GM04503 (cell line): ENCODE results near the gene KLF13.

Experiments used
- DNase-seq: peaks from one replicate; pipeline ENCODE4 v3.0.0-alpha.2; 2012; ENCODE audit warnings: low read depth

The KLF13 gene

DNA sequence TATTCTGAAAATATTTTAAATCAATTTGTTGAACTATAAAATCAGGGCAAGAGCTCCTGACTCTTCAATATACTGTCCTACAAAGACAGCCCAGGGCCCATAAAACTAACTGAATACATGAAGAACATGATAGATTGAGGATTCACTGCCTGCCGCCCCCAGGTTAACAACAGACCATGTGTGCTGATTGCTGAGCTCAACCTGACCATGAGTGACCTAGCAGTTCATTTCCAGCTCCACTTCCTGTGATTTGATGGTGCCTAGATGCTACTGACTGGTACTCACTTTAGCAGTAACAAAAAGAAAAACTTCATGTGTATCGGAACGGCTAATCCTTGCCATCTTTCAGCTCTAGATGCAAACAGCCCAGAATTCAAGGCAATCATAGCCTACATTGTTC, 9.6 kb upstream of the KLF13 start:
- no peak for DNase-seq

- DNase-seq, result no peak
Observed at GRCh38 chr15:31317421-31318327, 9.0 kb upstream of the KLF13 start.

DNA sequence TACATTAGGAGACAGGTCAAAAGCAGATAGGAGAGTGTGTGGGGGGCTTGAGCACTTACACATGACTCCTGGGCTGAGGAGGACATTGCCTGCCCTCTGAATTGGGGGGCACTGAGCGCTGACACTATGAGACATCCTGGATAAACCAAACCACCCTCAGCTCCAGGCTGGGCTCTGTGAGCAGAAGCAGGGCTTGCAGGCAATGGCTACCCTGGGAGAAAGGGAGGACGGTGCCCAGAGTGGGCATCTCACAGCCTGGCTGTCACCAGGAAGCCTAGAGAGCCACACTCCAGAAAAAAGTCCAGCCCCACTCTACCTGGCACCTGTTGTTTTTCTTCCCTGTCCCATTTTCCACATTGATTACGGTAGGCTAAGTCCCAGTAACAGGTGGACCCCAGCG, 8.2 kb upstream of the KLF13 start:
- no peak for DNase-seq

GRCh38 chr15:31320022-31320421, 6.6 kb upstream of the KLF13 start:
- DNase-seq, result no peak

DNA sequence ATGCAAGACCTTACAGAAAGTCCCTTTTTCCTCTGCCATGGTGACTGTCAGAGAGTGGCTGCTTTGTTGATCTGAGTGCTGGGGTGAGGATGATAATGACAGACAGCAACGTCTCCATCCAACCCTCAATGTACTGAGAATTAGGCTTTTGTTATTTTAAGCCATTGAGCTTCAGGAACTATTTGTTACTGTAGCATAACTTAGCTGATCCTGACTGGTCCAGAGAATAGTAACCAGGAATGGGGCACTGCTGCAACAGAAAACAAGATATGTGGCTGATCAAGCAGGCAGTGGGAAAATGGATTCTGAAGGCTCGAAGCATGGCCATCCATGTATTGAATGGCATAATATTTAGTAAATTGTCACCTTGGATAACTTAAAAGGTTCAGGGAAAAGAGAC, 5.2 kb upstream of the KLF13 start:
- DNase-seq, result no peak

- DNase-seq, result no peak
Observed at GRCh38 chr15:31322504-31322903, 4.1 kb upstream of the KLF13 start.

- no peak for DNase-seq
Observed at GRCh38 chr15:31323627-31324026, 3.0 kb upstream of the KLF13 start.

- no peak for DNase-seq
Observed at GRCh38 chr15:31324186-31324585, 2.4 kb upstream of the KLF13 start.

DNA sequence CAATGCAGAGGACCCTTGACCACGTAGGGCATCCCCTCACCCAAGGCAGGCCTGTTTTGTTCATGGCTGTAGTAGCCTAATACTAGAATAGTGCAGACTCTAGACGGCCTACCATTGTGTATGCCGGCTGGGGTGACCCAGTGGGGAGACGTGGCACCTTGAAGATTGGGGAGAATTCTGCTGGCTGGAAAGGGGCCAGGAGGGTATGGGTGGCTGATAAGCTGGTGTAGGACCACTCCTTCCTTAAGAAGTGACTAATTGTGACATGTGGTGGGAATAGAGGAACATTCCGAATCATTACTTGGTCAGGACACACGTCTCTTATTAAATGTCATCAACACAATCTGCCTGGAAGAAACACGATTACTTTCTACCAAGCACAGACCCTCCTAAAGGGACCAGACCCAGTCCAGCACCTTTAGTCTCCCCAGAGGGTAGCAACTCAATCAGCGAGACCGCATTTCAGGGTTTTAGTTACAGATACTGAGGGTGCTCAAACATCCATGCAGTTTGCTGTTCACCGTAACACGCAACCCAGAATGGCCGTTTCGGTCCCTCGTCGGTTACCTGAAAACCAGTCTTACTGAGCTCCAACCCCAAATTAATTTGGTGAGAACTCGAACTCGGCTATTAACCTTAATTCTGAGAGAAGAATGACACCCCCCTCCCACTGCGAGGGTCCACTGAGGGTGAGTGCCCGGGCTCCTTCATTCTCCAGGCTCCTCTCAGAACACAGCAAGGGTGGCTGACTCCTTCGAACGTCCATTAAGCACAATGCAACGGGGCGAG, 1.6 kb upstream of the KLF13 start:
- no peak for DNase-seq

DNA sequence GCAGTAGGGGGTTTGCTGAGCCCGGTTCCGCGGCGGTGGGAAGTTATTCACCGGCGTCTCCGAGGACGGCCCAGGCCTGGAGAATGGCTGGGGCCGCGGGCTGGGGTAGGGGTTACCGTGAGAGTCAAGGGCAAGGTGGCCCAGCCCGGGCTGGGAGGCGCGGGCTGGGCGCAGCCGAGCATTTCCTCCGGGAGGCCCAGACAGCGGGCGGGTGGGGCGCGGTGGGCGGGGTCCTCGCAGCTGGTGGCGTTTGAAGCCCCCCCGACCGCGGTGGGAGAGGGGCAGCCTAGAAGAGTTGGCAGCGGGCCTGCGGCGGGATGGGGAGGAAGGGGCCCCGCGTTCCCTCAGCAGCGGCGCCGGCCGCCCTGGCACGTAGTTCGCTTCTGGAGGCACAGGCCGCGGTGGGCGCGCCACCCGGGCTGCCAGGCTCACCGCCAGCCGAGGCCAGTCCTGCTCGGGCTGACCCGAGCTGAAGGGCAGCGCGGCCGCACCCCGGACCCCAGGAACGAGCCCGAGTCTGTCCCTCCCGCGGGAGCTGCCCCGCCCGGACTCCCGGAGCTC, 960 bp upstream of the KLF13 start:
- DNase-seq, result no peak

DNA sequence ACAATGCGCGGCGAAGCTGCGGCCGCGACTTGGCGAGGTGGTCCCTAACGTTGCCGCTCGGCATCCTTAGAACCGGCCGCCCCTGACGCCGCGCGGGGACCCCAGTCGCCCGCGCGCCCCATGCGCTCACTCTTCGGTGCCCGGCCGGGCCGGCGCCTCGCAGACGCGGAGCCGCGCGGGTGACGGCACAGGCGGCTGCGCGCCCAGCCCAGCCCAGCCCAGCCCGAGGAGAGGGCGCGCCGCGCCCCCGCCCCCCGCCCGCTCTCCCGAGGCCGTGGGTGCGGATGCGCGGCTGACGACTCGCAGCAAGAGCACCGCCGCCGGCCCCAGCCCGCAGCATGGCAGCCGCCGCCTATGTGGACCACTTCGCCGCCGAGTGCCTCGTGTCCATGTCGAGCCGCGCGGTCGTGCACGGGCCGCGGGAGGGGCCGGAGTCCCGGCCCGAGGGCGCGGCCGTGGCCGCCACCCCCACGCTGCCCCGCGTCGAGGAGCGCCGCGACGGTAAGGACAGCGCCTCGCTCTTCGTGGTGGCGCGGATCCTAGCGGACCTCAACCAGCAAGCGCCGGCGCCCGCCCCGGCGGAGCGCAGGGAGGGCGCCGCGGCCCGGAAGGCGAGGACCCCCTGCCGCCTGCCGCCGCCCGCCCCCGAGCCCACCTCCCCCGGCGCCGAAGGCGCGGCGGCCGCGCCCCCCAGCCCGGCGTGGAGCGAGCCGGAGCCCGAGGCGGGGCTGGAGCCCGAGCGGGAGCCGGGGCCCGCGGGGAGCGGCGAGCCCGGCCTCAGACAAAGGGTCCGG, 437 bp downstream of the KLF13 start:
- DNase-seq, result no peak

DNA sequence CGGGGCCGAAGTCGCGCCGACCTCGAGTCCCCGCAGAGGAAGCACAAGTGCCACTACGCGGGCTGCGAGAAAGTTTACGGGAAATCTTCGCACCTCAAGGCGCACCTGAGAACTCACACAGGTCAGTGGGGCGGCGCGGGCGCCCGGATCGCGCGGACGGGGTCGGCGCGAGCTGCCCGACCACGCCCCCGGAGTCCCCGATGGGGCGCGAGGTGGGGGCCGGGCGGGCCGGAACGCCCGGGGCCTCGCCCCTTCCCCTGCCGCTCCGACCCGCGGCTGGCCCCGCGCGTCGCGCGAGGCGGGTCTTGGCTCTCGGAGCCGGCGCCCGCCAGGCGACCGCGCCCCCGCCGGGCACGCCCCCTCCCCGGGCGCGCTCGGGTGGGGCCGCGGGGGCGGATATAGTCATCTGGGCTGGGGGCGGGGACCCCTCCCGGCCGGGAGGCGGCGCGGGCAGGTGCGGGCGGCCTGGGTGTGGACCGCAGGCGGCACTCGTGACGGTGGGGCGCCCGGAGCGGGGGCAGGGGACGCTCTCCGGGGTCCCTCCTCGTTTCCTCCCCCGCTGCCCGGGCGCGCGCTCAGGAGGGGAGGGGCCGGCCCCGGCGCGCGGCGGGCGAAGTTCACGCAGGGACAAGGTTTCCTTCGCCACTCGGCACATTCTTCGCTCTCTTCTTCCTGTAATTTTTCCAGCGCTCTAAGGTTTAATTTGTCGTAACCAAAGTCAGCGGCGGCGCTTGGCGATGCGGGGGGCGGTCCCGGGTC, 1.2 kb downstream of the KLF13 start:
- no peak for DNase-seq

DNA sequence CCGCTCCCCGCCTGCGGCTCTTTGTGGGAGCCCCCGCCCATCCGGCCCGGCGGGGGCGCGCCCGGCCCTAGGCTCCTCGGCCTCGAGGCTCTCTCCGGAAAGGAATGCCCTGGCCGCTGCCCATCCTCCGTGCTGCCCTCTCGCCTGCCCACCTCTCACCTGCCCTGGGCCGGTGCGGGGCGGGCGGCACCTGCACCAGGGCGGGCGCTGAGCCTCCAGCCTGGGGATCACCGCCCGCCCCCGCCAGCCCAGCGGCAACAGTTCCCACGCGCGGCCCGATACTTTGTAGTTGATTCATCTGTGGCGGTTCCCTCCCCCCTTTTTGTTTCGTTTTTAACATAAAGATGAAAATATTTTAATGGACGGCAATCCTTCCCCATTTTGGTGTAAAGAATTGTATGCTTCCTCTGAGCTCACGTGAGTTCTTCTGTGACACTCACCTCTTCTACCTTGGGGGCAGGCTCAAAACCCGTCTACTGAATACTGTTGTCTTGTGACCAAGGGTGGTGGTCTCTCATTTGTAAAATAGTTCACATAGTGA, 1.9 kb downstream of the KLF13 start:
- no peak for DNase-seq

DNA sequence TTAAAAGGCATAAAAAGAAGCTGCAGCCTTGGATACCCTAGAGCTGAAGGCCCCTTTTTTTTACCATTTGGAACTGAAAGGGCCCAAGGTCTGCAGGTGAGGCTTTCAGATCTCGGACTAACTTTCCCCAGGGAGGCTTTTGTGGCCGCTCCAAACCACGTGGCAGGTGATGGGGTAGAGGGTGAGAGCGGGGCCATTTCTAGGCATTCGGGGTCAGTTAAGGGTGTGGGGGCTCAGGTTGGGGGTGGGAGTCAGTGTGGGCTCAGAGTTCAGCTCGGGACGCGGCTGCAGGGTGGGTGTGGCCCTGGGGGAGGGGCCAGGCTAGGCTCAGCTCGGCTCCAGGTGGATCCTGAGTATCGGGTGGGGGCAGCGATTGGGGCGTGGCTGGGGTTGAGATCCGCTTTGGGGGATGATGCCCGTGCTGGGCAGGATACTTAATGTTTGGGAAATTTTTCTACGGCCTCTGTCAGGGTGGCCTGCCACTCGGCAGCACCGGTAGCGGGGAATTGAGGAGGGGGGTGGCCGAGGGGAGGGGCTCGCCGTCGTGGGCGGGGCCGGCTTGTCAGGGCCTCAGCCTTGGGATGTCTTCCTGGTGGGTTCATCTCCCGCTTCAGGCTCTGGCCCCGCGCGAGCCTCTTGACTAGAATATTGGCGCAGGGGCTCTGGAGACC, 2.5 kb downstream of the KLF13 start:
- no peak for DNase-seq

- DNase-seq, result no peak
Observed at GRCh38 chr15:31329640-31330010, 3.0 kb downstream of the KLF13 start.

DNA sequence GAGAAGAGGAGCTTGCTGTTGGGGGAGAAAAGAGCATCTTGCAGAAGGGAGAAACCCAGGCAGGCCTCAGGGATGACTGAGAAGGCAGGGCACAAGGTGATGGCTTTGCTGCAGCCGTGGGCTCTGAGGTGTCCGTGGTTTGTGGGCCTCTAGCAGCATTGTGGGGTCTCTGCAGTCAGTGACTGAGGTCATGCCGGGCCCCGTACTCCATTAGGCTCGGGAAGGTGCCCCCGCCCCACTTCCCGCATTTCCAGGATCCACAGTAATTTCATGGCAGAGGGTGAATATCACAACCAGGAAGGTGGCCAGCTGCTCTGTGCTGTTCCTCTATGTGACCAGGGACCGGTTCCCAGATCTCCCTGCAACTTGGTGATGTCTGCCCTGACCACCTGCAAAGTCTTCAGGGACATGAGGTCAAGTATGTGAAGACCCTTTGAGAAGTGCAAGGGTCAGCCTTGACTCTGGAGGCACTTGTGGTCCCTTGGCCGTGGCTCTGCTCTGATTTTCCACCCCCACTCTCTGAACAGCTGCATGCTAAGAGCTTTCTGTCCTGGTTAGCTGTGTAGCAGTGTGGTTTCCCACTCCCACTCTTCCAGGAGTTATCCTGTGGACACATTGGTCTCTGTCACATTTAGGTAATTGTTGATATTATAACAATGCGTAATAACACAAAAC, 3.6 kb downstream of the KLF13 start:
- no peak for DNase-seq

DNA sequence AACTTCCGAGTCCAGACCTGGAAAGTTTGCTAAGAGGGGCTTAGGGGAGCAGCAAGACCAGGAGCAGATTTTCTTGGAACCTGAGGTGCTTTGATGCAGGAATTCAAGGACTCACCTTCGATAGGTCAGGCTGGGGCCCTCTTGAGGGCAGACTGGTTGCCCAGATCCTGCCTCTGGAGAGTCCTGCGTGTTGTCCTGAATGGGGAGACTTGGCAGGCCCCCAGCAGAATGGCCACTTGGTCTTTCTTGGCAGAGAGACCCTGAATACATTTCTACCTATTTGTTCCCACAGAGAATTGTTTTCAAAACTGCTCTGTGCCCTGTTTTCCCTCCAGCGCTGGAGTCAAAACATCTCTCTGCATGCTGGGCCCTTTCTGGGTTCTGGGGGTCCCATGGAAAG, 4.2 kb downstream of the KLF13 start:
- no peak for DNase-seq

- no peak for DNase-seq
Observed at GRCh38 chr15:31331389-31331788, 4.8 kb downstream of the KLF13 start.

- no peak for DNase-seq
Observed at GRCh38 chr15:31332020-31332680, 5.5 kb downstream of the KLF13 start.

- no peak for DNase-seq
Observed at GRCh38 chr15:31332681-31333071, 6.0 kb downstream of the KLF13 start.
